HepG2 (cell line): ENCODE results near the gene RARA. TPM values are rescaled to one million over a fixed set of nuclear protein-coding genes. Genes with fewer than 3 reads are reported as not detected.

Source experiments
- ARHGAP35 ChIP-seq: sonication (generic); formaldehyde crosslinking; IDR thresholded peaks from 2 replicates; pipeline ENCODE4 v1.9.0; 2022; ENCODE audit warnings: mild to moderate bottlenecking, inconsistent platforms, moderate library complexity, missing genetic modification reagents, borderline replicate concordance
- NONO ChIP-seq, 2 experiments: fragments of 450-650 bp in 1 of 2; sonication (generic) in 1 of 2; formaldehyde crosslinking in 1 of 2; IDR thresholded peaks in 1 of 2; conservative IDR thresholded peaks in 1 of 2; 2 replicates each; pipeline versions ENCODE4 v1.6.1 to v1.8.0; 2017 to 2022; ENCODE audit warnings: mild to moderate bottlenecking in 1 of 2, missing genetic modification reagents in 1 of 2, moderate library complexity in 1 of 2
- ZNF138 ChIP-seq: sonication (generic); formaldehyde crosslinking; IDR thresholded peaks from 2 replicates; pipeline ENCODE4 v1.5.0; 2020; ENCODE audit warnings: mild to moderate bottlenecking, low read depth, missing genetic modification reagents
- ZNF232 ChIP-seq: sonication (generic); formaldehyde crosslinking; IDR thresholded peaks from 2 replicates; pipeline ENCODE4 v1.4.0; 2020; ENCODE audit warnings: missing genetic modification reagents, borderline replicate concordance
- ZNF329 ChIP-seq: sonication (generic); formaldehyde crosslinking; IDR thresholded peaks from 2 replicates; pipeline ENCODE4 v1.9.0; 2021; ENCODE audit warnings: low read depth, mild to moderate bottlenecking, missing genetic modification reagents
- ZNF589 ChIP-seq: sonication (generic); formaldehyde crosslinking; conservative IDR thresholded peaks from 2 replicates; pipeline ENCODE4 v1.8.0; 2022; ENCODE audit warnings: mild to moderate bottlenecking, moderate library complexity, missing genetic modification reagents
- ZNF644 ChIP-seq: IDR thresholded peaks from 2 replicates; pipeline ENCODE4 v1.6.1; 2016; ENCODE audit warnings: low read depth
- ZNF670 ChIP-seq: sonication (generic); formaldehyde crosslinking; IDR thresholded peaks from 2 replicates; pipeline ENCODE4 v1.8.0; 2022; ENCODE audit warnings: mild to moderate bottlenecking, missing genetic modification reagents, borderline replicate concordance
- polyA plus RNA-seq, 8 experiments: library from polyadenylated mRNA; depleted of rRNA in 3 of 8; stranded (reverse) in 7 of 8; unstranded in 1 of 8; fragments of >200 nt; fragmentation: Illumina TruSeq in 4 of 8; extraction: Trizol in 4 of 8; gene quantifications; 2 replicates each; pipeline versions ENCODE4 v1.2.1 to v1.2.3, GENCODE V29; 2011 to 2016; ENCODE audit warnings: low read depth in 4 of 8, missing spikeins in 1 of 8, mixed read lengths in 1 of 8; ENCODE audit not compliant: insufficient read depth in 1 of 8
- total RNA-seq, 5 experiments: library from RNA; depleted of rRNA; stranded (reverse); fragments of >200 nt; fragmentation: Illumina TruSeq; extraction: Trizol; gene quantifications; 2 replicates each; pipeline ENCODE4 v1.2.3, GENCODE V29; 2016; ENCODE audit warnings: low read depth in 1 of 5
- TF ChIP-seq, protein P1 (sequence below), 2 experiments: sonication (generic) in 1 of 2; formaldehyde crosslinking in 1 of 2; IDR thresholded peaks; 2 replicates each; pipeline versions ENCODE4 v1.6.1 to v1.9.0; 2014 to 2022; ENCODE audit warnings: antibody characterized with exemption in 1 of 2, borderline replicate concordance in 1 of 2, inconsistent platforms in 1 of 2, low read depth in 1 of 2, missing genetic modification reagents in 1 of 2
- TF ChIP-seq, protein P2 (sequence below): sonication (generic); formaldehyde crosslinking; IDR thresholded peaks from 2 replicates; pipeline ENCODE4 v1.4.0; 2020; ENCODE audit warnings: mild to moderate bottlenecking, missing genetic modification reagents, borderline replicate concordance
- TF ChIP-seq, protein P3 (sequence below): conservative IDR thresholded peaks from 2 replicates; pipeline ENCODE4 v1.6.1; 2018; ENCODE audit warnings: missing genetic modification reagents
- TF ChIP-seq, protein P4 (sequence below): IDR thresholded peaks from 2 replicates; pipeline ENCODE4 v1.6.1; 2018; ENCODE audit warnings: missing genetic modification reagents
- TF ChIP-seq, protein P5 (sequence below): IDR thresholded peaks from 2 replicates; pipeline ENCODE4 v1.6.1; 2018; ENCODE audit warnings: missing genetic modification reagents, mild to moderate bottlenecking, missing compliant biosample characterization

RARA gene
- total and polyA plus RNA-seq, 2 of the 13 experiments (the other 11 are each of a cell fraction or from before 2014, with no cell fraction given): 6.4 to 8.6 TPM

DNA sequence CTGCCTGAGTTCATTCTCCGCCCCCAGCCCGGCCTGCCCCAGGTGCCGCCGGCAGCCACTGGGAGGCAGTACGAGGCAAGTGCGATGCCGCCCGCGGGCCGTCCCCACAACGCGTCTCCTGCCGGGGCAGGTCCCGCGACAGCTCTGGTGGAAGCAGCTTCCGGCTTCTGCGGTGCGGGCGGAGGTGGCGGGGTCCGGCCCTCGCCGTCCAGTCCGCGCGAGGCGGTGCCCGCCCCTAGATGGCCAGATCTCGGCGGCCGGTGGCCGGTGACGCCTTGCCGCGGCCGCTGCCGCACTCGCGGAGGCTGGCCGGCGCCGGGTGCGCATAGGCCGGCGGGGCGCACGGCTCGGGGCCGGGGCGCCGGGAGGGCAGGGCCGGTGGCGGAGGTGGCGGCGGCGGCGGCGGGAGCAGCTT, 53.7 kb downstream of the RARA start (continued):
- TF ChIP-seq, protein P1, sequence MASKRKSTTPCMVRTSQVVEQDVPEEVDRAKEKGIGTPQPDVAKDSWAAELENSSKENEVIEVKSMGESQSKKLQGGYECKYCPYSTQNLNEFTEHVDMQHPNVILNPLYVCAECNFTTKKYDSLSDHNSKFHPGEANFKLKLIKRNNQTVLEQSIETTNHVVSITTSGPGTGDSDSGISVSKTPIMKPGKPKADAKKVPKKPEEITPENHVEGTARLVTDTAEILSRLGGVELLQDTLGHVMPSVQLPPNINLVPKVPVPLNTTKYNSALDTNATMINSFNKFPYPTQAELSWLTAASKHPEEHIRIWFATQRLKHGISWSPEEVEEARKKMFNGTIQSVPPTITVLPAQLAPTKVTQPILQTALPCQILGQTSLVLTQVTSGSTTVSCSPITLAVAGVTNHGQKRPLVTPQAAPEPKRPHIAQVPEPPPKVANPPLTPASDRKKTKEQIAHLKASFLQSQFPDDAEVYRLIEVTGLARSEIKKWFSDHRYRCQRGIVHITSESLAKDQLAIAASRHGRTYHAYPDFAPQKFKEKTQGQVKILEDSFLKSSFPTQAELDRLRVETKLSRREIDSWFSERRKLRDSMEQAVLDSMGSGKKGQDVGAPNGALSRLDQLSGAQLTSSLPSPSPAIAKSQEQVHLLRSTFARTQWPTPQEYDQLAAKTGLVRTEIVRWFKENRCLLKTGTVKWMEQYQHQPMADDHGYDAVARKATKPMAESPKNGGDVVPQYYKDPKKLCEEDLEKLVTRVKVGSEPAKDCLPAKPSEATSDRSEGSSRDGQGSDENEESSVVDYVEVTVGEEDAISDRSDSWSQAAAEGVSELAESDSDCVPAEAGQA (IDR thresholded peaks at IDR 0.05; ENCODE audit: low read depth): no peak
- TF ChIP-seq, protein P1 (CRISPR knock-in tag; IDR thresholded peaks at IDR 0.05; ENCODE audit: borderline replicate concordance): peak; percentile 96; the same call in 1 of the 2 replicates
- TF ChIP-seq ARHGAP35: peak; percentile 70
- TF ChIP-seq ZNF670 (CRISPR knock-in tag): peak; percentile 87; the same call in 1 of the 2 replicates
- TF ChIP-seq, protein P2, sequence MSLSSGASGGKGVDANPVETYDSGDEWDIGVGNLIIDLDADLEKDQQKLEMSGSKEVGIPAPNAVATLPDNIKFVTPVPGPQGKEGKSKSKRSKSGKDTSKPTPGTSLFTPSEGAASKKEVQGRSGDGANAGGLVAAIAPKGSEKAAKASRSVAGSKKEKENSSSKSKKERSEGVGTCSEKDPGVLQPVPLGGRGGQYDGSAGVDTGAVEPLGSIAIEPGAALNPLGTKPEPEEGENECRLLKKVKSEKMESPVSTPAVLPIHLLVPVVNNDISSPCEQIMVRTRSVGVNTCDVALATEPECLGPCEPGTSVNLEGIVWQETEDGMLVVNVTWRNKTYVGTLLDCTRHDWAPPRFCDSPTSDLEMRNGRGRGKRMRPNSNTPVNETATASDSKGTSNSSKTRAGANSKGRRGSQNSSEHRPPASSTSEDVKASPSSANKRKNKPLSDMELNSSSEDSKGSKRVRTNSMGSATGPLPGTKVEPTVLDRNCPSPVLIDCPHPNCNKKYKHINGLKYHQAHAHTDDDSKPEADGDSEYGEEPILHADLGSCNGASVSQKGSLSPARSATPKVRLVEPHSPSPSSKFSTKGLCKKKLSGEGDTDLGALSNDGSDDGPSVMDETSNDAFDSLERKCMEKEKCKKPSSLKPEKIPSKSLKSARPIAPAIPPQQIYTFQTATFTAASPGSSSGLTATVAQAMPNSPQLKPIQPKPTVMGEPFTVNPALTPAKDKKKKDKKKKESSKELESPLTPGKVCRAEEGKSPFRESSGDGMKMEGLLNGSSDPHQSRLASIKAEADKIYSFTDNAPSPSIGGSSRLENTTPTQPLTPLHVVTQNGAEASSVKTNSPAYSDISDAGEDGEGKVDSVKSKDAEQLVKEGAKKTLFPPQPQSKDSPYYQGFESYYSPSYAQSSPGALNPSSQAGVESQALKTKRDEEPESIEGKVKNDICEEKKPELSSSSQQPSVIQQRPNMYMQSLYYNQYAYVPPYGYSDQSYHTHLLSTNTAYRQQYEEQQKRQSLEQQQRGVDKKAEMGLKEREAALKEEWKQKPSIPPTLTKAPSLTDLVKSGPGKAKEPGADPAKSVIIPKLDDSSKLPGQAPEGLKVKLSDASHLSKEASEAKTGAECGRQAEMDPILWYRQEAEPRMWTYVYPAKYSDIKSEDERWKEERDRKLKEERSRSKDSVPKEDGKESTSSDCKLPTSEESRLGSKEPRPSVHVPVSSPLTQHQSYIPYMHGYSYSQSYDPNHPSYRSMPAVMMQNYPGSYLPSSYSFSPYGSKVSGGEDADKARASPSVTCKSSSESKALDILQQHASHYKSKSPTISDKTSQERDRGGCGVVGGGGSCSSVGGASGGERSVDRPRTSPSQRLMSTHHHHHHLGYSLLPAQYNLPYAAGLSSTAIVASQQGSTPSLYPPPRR: 0 out of 2 replicates have a peak, but pooled peaks have one; percentile 5
- TF ChIP-seq ZNF232: no peak
- TF ChIP-seq, protein P3, sequence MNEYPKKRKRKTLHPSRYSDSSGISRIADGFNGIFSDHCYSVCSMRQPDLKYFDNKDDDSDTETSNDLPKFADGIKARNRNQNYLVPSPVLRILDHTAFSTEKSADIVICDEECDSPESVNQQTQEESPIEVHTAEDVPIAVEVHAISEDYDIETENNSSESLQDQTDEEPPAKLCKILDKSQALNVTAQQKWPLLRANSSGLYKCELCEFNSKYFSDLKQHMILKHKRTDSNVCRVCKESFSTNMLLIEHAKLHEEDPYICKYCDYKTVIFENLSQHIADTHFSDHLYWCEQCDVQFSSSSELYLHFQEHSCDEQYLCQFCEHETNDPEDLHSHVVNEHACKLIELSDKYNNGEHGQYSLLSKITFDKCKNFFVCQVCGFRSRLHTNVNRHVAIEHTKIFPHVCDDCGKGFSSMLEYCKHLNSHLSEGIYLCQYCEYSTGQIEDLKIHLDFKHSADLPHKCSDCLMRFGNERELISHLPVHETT (CRISPR knock-in tag): peak; percentile 89
- TF ChIP-seq, protein P4, sequence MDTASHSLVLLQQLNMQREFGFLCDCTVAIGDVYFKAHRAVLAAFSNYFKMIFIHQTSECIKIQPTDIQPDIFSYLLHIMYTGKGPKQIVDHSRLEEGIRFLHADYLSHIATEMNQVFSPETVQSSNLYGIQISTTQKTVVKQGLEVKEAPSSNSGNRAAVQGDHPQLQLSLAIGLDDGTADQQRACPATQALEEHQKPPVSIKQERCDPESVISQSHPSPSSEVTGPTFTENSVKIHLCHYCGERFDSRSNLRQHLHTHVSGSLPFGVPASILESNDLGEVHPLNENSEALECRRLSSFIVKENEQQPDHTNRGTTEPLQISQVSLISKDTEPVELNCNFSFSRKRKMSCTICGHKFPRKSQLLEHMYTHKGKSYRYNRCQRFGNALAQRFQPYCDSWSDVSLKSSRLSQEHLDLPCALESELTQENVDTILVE (CRISPR knock-in tag): peak; percentile 92
- no peak for TF ChIP-seq ZNF644 (CRISPR knock-in tag)
- TF ChIP-seq ZNF329: 0 out of 2 replicates have a peak, but pooled peaks have one; percentile 36
- TF ChIP-seq ZNF589: peak; percentile 74
- TF ChIP-seq NONO (IDR thresholded peaks at IDR 0.05): no peak
- TF ChIP-seq NONO (CRISPR knock-in tag; conservative IDR thresholded peaks at IDR 0.05): peak; percentile 97
- TF ChIP-seq, protein P5, sequence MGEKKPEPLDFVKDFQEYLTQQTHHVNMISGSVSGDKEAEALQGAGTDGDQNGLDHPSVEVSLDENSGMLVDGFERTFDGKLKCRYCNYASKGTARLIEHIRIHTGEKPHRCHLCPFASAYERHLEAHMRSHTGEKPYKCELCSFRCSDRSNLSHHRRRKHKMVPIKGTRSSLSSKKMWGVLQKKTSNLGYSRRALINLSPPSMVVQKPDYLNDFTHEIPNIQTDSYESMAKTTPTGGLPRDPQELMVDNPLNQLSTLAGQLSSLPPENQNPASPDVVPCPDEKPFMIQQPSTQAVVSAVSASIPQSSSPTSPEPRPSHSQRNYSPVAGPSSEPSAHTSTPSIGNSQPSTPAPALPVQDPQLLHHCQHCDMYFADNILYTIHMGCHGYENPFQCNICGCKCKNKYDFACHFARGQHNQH (CRISPR knock-in tag): peak; percentile 87
- peak; percentile 96 for TF ChIP-seq ZNF138 (CRISPR knock-in tag)
